ENCODE data around the gene PLCH1.
"Not testable (repeated sequence)": the region's sequence is repeated elsewhere in the genome, so short reads cannot be mapped to it uniquely, and the experiment has no call there.

The PLCH1 gene

DNA sequence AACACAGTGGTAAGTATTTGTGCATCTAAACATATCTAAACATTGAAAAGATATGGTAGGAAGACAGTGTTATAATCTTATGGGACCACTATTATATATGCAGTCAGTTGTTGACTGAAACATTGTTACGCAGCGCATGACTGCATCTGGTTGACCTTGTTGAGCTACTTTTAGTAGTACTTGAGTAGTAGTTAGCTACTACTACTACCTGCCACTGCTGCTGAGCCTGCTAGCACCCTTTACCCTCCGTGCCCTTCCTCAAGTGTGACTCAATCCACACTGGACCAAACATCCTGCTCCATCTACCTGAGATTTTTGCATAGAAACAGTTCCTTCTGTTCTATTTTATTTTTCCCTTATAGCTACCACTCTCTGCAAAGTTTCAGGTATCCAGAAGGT is 327.8 kb downstream of the PLCH1 start:
- DNase-seq (ENCODE audit: low spot score in 2 of 2), result no peak
- no peaks in the 10 kb centered on the region for H3K36me3 Mint-ChIP-seq (ENCODE audit: insufficient read depth)
- H3K4me3 Mint-ChIP-seq, result no peak overlapping the region
- ATAC-seq (replicated peaks; ENCODE audit: extremely low read depth, poor library complexity, severe bottlenecking), result no peak
- no peaks in the 10 kb centered on the region for H3K27me3 Mint-ChIP-seq
- no peaks in the 10 kb centered on the region for H3K9me3 Mint-ChIP-seq
- H3K27ac Mint-ChIP-seq (ENCODE audit: low read depth), result no peak overlapping the region
- no peaks in the 10 kb centered on the region for H3K4me1 Mint-ChIP-seq

DNA sequence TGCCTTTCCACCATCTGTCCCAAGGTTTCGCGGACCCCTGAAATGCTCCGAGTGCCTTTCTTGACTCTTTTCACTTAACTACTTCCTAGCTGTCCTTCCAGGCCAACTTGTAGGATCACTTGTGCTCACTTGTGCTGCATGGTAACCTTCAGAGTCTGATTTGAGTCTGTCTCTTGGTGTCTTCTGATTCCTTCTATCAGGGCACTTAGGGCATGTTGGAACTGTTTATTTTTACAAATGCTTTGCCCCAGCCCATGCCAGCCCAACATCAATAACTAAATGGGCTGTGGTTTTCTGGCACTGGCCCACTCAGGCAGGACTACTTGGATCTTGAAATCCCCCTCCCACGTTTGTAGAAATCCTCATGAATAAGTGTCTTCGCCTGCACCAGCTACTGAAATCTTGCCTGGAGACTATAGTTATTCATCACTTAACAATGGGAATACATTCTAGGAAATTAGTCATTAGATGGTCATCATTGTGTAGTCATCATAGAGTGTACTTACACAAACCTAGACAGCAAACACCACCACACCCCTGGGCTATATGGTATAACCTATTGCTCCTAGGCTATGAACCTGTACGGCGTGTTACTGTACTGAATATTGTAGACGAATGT is 328.3 kb downstream of the PLCH1 start:
- ATAC-seq (replicated peaks; ENCODE audit: extremely low read depth, poor library complexity, severe bottlenecking) (no peak), DNase-seq (ENCODE audit: low spot score in 2 of 2) (no peak)
- no peak overlapping the region for H3K4me3 Mint-ChIP-seq
- no peaks in the 10 kb centered on the region for H3K27me3 Mint-ChIP-seq
- H3K4me1 Mint-ChIP-seq, result no peaks in the 10 kb centered on the region
- no peaks in the 10 kb centered on the region for H3K36me3 Mint-ChIP-seq (ENCODE audit: insufficient read depth)
- no peaks in the 10 kb centered on the region for H3K9me3 Mint-ChIP-seq
- H3K27ac Mint-ChIP-seq (ENCODE audit: low read depth), result no peak overlapping the region

DNA sequence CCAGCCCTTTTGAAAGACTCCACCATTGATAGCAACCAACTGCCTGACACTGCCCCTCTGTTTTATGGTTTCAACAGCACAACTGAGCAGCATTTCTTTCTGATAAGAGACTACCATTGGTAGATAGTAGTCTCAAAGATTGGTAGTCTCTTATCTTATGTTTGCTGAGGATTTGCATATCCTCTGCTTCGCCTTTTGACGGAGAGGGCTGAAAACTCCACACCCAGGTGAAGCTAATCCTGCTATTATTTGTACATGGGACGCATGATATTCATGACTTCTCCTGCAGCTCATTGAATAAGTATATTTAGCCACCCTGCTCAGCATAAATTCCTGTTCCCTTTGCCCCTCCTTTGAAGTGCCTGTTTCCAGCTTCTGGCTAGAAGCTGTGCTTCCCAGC is 332.0 kb downstream of the PLCH1 start:
- DNase-seq (ENCODE audit: low spot score in 2 of 2) (no peak), ATAC-seq (replicated peaks; ENCODE audit: extremely low read depth, poor library complexity, severe bottlenecking) (no peak)
- no peaks in the 10 kb centered on the region for H3K27me3 Mint-ChIP-seq
- H3K9me3 Mint-ChIP-seq, result no peaks in the 10 kb centered on the region
- H3K27ac Mint-ChIP-seq (ENCODE audit: low read depth), result no peak overlapping the region
- no peaks in the 10 kb centered on the region for H3K4me1 Mint-ChIP-seq
- no peaks in the 10 kb centered on the region for H3K36me3 Mint-ChIP-seq (ENCODE audit: insufficient read depth)
- H3K4me3 Mint-ChIP-seq, result no peak overlapping the region

DNA sequence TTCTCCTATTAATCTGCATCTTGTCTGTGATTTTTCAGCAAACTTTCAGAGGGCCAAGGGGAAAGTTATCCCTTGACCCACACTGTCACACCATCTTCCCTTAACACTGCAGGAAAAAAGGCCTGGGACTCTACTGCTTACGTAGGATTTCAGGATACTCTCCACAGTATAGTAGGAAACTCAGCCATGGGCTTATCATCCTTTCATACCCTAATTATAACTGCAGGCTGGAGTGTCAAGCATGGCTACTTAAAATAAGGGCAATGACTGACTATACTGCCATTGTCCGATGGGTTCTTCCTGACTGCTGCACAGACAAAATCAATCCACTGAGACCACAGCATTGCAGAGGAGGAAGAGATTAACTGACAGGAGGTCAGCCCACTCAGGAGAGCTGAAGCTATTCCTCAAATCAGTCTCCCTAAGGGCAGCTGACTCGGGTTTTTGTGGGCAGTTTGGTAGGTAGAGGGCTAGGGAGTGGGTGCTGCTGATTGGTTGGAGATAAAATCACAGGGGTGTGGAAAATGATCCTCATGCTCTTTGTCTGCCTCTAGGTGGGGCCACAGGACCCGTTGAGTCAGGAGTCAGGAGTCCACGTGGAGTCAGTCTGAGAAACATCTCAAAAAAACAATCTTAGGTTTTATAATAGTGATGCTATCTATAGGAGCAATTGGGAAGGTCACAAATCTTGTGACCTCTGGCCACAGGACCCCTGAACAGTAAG is 333.2 kb downstream of the PLCH1 start:
- ATAC-seq (replicated peaks; ENCODE audit: extremely low read depth, poor library complexity, severe bottlenecking) (no peak), DNase-seq (ENCODE audit: low spot score in 2 of 2) (no peak)
- Mint-ChIP-seq H3K9me3 (no peaks in the 10 kb centered on the region), H3K36me3 (ENCODE audit: insufficient read depth) (no peaks in the 10 kb centered on the region), H3K4me1 (no peaks in the 10 kb centered on the region), H3K4me3 (no peak overlapping the region), H3K27ac (ENCODE audit: low read depth) (no peak overlapping the region), H3K27me3 (no peaks in the 10 kb centered on the region)

DNA sequence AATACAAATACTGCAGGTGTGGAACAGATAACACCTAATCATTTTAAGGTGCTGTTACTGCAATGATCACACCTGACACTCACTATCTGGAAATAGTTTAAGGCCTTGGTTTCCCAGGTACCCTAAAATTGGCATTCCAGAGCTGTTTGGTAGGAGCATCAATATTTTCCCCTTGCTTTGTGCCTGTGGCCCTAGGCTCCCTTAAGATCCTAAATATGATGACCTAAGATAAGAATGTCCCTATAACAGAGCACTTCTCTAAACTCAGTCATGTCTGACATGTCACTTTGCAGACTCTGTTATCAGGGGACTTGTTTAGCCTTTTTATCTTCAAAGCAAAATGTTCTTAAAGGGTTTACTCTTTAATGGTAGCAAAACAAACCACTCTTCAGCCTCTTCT is 335.5 kb downstream of the PLCH1 start:
- H3K4me1 Mint-ChIP-seq, result no peaks in the 10 kb centered on the region
- no peaks in the 10 kb centered on the region for H3K36me3 Mint-ChIP-seq (ENCODE audit: insufficient read depth)
- no peaks in the 10 kb centered on the region for H3K9me3 Mint-ChIP-seq
- H3K27ac Mint-ChIP-seq (ENCODE audit: low read depth), result no peak overlapping the region
- DNase-seq (ENCODE audit: low spot score in 2 of 2), result no peak
- no peak for ATAC-seq (replicated peaks; ENCODE audit: extremely low read depth, poor library complexity, severe bottlenecking)
- H3K4me3 Mint-ChIP-seq, result no peak overlapping the region
- H3K27me3 Mint-ChIP-seq, result no peaks in the 10 kb centered on the region

DNA sequence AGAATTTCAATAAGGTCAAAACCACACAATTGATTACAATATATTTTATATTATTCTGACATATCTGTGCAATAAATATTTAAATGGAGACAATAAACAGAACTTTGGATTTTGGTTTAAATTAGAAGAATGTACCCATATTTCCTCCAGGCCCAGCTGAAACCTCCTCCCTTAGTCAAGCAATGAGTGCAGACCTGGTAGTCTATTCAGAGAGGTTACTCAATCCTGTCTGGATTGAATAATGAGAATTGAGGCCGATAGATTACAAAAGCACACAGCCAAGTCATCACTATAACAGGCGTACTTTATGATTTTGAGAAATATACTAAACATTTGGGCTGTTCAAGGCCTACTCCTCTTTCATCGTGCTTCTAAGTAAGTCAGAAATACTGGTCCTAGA is 336.9 kb downstream of the PLCH1 start:
- Mint-ChIP-seq H3K27me3 (no peaks in the 10 kb centered on the region), H3K27ac (ENCODE audit: low read depth) (no peak overlapping the region), H3K9me3 (no peaks in the 10 kb centered on the region), H3K4me1 (no peaks in the 10 kb centered on the region), H3K4me3 (no peak overlapping the region), H3K36me3 (ENCODE audit: insufficient read depth) (no peaks in the 10 kb centered on the region)
- no peak for ATAC-seq (replicated peaks; ENCODE audit: extremely low read depth, poor library complexity, severe bottlenecking)
- no peak for DNase-seq (ENCODE audit: low spot score in 2 of 2)

DNA sequence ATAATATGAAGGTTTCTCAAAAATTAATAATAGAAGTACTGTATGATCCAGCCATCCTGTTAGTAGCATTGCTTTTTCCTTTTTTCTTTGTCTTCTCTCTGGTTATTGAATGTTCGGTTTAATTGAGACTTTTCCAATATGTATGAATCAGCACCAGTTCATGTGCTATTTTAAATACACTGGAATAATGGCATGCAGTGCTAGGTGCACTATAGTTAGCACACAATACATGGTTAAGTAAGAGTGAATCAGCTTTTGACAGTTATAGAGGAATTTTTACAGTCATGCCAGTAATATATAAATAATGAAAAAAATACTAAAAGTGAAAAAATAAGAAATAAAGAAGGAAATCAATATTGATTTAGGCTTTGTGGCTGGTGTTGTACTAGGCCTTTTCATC is 337.5 kb downstream of the PLCH1 start:
- no peak overlapping the region for H3K27ac Mint-ChIP-seq (ENCODE audit: low read depth)
- no peaks in the 10 kb centered on the region for H3K4me1 Mint-ChIP-seq
- H3K4me3 Mint-ChIP-seq, result no peak overlapping the region
- no peaks in the 10 kb centered on the region for H3K9me3 Mint-ChIP-seq
- no peaks in the 10 kb centered on the region for H3K36me3 Mint-ChIP-seq (ENCODE audit: insufficient read depth)
- DNase-seq (ENCODE audit: low spot score in 2 of 2), result no peak
- H3K27me3 Mint-ChIP-seq, result no peaks in the 10 kb centered on the region
- no peak for ATAC-seq (replicated peaks; ENCODE audit: extremely low read depth, poor library complexity, severe bottlenecking)

DNA sequence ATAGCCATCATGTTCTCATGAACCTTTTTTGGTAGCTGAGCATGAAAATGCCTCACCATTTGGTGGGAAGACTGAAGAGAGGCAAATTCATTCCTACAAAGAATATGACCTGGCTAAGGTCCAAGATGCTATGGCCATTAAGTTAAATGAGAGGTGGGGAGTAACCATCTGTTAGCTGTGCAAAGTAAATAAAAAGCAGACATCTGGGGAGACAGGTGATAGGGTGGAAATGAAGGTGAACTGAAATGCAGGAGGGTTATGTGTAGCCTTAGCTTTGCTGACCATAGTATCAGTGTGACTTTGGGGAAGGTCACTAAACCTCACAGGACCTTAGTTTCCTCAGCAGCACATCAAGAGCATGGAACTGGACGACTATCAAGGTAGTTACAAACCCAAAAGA is 340.4 kb downstream of the PLCH1 start:
- Mint-ChIP-seq H3K9me3 (peaks cover 5% of the 10 kb centered on the region), H3K27ac (ENCODE audit: low read depth) (no peak overlapping the region), H3K4me3 (no peak overlapping the region), H3K4me1 (no peaks in the 10 kb centered on the region), H3K27me3 (no peaks in the 10 kb centered on the region), H3K36me3 (ENCODE audit: insufficient read depth) (no peaks in the 10 kb centered on the region)
- ATAC-seq (replicated peaks; ENCODE audit: extremely low read depth, poor library complexity, severe bottlenecking), result no peak
- DNase-seq (ENCODE audit: low spot score in 2 of 2), result no peak

DNA sequence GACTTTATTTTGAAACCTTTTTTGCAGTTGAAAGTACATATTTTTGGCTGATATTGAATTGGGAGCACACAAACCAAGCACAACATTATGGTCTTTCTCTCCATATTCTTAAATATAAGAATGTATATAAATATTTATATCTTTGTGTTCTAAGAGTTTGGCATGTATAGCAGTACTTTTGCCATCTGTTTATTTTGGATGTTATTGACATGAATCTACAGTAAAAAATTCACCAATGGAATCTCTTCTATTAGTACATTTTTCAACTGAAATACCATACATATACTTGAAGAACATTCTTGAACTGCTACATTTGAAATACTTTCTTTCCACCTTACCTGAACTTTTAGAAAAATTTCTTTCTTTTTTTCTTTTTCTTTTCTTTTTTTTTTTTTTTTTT is 342.2 kb downstream of the PLCH1 start:
- Mint-ChIP-seq H3K4me1 (no peaks in the 10 kb centered on the region), H3K27ac (ENCODE audit: low read depth) (no peak overlapping the region), H3K27me3 (no peaks in the 10 kb centered on the region), H3K4me3 (no peak overlapping the region), H3K36me3 (ENCODE audit: insufficient read depth) (no peaks in the 10 kb centered on the region), H3K9me3 (peaks cover 5% of the 10 kb centered on the region)
- ATAC-seq (replicated peaks; ENCODE audit: extremely low read depth, poor library complexity, severe bottlenecking), result no peak
- no peak for DNase-seq (ENCODE audit: low spot score in 2 of 2)

DNA sequence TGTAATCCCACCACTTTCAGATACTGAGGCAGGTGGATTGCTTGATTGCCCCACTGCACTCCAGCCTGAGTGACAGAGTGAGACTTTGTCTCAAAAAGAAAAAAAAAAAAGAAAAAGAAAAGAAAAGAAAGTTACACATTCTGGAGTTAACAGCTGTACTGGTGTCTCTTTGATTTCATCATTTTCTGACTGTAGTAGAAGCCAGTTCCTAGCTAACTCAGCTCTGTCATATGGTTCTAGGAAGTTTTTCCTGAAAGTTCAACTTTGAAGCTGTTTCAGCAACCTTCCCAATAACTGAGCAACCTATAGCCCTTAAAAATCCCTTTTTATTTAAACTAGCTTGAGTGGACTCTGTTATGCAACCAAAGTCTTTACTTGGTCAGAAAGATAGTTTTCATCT is 346.8 kb downstream of the PLCH1 start:
- no peak for DNase-seq (ENCODE audit: low spot score in 2 of 2)
- no peaks in the 10 kb centered on the region for H3K27me3 Mint-ChIP-seq
- no peaks in the 10 kb centered on the region for H3K4me1 Mint-ChIP-seq
- ATAC-seq (replicated peaks; ENCODE audit: extremely low read depth, poor library complexity, severe bottlenecking), result no peak
- no peak overlapping the region for H3K4me3 Mint-ChIP-seq
- H3K27ac Mint-ChIP-seq (ENCODE audit: low read depth), result no peak overlapping the region
- H3K9me3 Mint-ChIP-seq, result peaks cover 11% of the 10 kb centered on the region
- H3K36me3 Mint-ChIP-seq (ENCODE audit: insufficient read depth), result no peaks in the 10 kb centered on the region

DNA sequence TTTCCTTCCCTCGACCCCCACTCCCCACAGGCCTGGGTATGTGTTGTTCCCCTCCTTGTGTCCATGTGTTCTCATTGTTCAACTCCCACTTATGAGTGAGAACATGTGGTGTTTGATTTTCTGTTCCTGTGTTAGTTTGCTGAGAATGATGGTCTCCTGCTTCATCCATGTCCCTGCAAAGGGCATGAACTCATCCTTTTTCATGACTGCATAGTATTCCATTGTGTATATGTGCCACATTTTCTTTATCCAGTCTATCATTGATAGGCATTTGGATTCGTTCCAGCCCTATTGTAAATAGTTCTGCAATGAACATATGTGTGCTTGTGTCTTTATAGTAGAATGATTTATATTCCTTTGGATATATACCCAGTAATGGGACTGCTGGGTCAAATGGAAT is 350.0 kb downstream of the PLCH1 start:
- not testable (repeated sequence) for H3K4me1 Mint-ChIP-seq; H3K9me3 Mint-ChIP-seq; H3K27me3 Mint-ChIP-seq; H3K4me3 Mint-ChIP-seq; H3K27ac Mint-ChIP-seq (ENCODE audit: low read depth); H3K36me3 Mint-ChIP-seq (ENCODE audit: insufficient read depth); DNase-seq (ENCODE audit: low spot score in 2 of 2); ATAC-seq (replicated peaks; ENCODE audit: extremely low read depth, poor library complexity, severe bottlenecking)

DNA sequence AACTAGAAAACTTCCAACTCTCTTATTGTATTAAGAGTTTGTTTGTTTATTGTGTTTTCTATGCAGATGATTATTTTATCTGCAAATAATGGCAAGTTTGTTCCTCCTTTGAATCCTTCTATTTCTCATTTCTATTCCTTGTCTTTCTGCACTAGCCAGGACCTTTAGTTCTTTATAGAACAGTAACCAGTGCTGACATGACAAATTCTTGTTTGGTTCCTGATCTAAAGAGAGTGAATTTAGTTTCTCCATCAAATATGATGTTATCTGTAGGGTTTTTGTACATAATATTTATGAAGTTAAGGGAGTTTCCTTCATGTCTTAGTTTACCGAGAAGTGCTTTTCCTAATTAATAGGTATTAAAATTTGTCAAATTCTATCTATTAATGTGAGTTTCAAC is 350.6 kb downstream of the PLCH1 start:
- no peak overlapping the region for H3K4me3 Mint-ChIP-seq
- H3K9me3 Mint-ChIP-seq, result peaks cover 6% of the 10 kb centered on the region
- no peaks in the 10 kb centered on the region for H3K27me3 Mint-ChIP-seq
- ATAC-seq (replicated peaks; ENCODE audit: extremely low read depth, poor library complexity, severe bottlenecking), result no peak
- no peak for DNase-seq (ENCODE audit: low spot score in 2 of 2)
- no peak overlapping the region for H3K27ac Mint-ChIP-seq (ENCODE audit: low read depth)
- H3K4me1 Mint-ChIP-seq, result no peaks in the 10 kb centered on the region
- no peaks in the 10 kb centered on the region for H3K36me3 Mint-ChIP-seq (ENCODE audit: insufficient read depth)

DNA sequence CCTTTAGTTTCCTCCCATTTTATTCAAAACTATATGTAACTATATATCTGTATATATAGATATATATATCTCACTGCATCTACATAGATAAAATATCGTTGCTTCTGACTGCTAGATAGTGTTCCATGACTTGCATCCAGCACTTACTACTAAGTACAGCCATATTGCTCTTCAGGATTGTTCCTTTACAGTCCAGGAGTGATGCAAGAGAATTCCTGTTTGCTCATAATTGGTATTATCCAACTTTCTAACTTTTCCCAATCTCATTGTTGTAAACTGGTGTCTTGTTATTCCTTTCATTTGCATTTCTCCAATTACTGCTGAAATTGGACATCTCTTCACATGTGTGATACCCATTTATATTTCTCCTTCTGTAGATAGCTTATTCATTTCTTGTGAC is 351.6 kb downstream of the PLCH1 start:
- no peaks in the 10 kb centered on the region for H3K27me3 Mint-ChIP-seq
- H3K27ac Mint-ChIP-seq (ENCODE audit: low read depth), result no peak overlapping the region
- no peaks in the 10 kb centered on the region for H3K4me1 Mint-ChIP-seq
- no peak overlapping the region for H3K4me3 Mint-ChIP-seq
- DNase-seq (ENCODE audit: low spot score in 2 of 2) (no peak), ATAC-seq (replicated peaks; ENCODE audit: extremely low read depth, poor library complexity, severe bottlenecking) (no peak)
- H3K9me3 Mint-ChIP-seq, result peaks cover 6% of the 10 kb centered on the region
- H3K36me3 Mint-ChIP-seq (ENCODE audit: insufficient read depth), result no peaks in the 10 kb centered on the region
